KG1 (cell line): ENCODE data around the gene MOB3A.
A peak's percentile ranks its signal among the peaks of the same experiment; 100 is the strongest.

Experiments
- DNase-seq: peaks from one replicate; lab custom pipeline; 2025; lab: John Stamatoyannopoulos, UW

MOB3A gene

GRCh38 chr19:2081873-2082810, 14.0 kb downstream of the MOB3A start:
- peak; percentile 56 for DNase-seq

GRCh38 chr19:2080336-2080988, 15.7 kb downstream of the MOB3A start:
- DNase-seq = no peak

GRCh38 chr19:2079865-2080301, 16.2 kb downstream of the MOB3A start:
- no peak for DNase-seq

GRCh38 chr19:2079076-2079864, 16.9 kb downstream of the MOB3A start:
- no peak for DNase-seq

GRCh38 chr19:2077833-2078619, 18.1 kb downstream of the MOB3A start:
- DNase-seq = no peak

- no peak for DNase-seq
Measured at GRCh38 chr19:2077398-2077797, 18.7 kb downstream of the MOB3A start.

- DNase-seq = no peak
Measured at GRCh38 chr19:2076526-2076944, 19.6 kb downstream of the MOB3A start.

- no peak for DNase-seq
Measured at GRCh38 chr19:2072757-2073551, 23.2 kb downstream of the MOB3A start.

GRCh38 chr19:2070986-2071673, 25.0 kb downstream of the MOB3A start:
- no peak for DNase-seq

- no peak for DNase-seq
Measured at GRCh38 chr19:2070436-2070827, 25.7 kb downstream of the MOB3A start.

- DNase-seq = no peak
Measured at GRCh38 chr19:2064788-2065524, 31.2 kb downstream of the MOB3A start.

GRCh38 chr19:2064395-2064787, 31.7 kb downstream of the MOB3A start:
- no peak for DNase-seq

- no peak for DNase-seq
Measured at GRCh38 chr19:2063824-2064223, 32.3 kb downstream of the MOB3A start.

- no peak for DNase-seq
Measured at GRCh38 chr19:2062770-2063169, 33.4 kb downstream of the MOB3A start.

GRCh38 chr19:2062389-2062729, 33.8 kb downstream of the MOB3A start:
- no peak for DNase-seq

- DNase-seq = peak; percentile 99
Measured at GRCh38 chr19:2061495-2062388, 34.4 kb downstream of the MOB3A start.

GRCh38 chr19:2060884-2061494, 35.1 kb downstream of the MOB3A start:
- no peak for DNase-seq
